Activated CD4-positive, alpha-beta T cell treated with anti-CD3 and anti-CD28 coated beads, Interleukin-2, amount 10 ng/mL, durations not matched to agents 7 days and 5 days (primary cell): ENCODE data around the gene MYO5A. TPM values are rescaled to one million over a fixed set of nuclear protein-coding genes. Genes with fewer than 3 reads are reported as not detected.
"Not testable (repeated sequence)": the region's sequence is repeated elsewhere in the genome, so short reads cannot be mapped to it uniquely, and the experiment has no call there.

Source experiments
- CTCF ChIA-PET: fragments of 350-600 bp; sonication (Branson Sonifier 250); formaldehyde crosslinking; loops from one replicate; lab custom pipeline; 2021; ENCODE audit warnings: antibody characterized with exemption; lab: Charles Lee
- POLR2A ChIA-PET: fragments of 350-600 bp; sonication (Branson Sonifier 250); formaldehyde crosslinking; loops from one replicate; lab custom pipeline; 2021; ENCODE audit warnings: antibody characterized with exemption; lab: Charles Lee
- DNase-seq: peaks from one replicate; pipeline ENCODE4 v3.0.0-alpha.2; 2020
- H3K27ac Mint-ChIP-seq: one replicate; pipeline ENCODE4 v1.8.0; 2021; ENCODE audit warnings: mild to moderate bottlenecking, moderate library complexity, mixed read lengths
- H3K27me3 Mint-ChIP-seq: one replicate; pipeline ENCODE4 v1.8.0; 2021; ENCODE audit warnings: mixed read lengths
- H3K36me3 Mint-ChIP-seq: one replicate; pipeline ENCODE4 v1.8.0; 2021; ENCODE audit warnings: low read depth, mixed read lengths
- H3K4me1 Mint-ChIP-seq: one replicate; pipeline ENCODE4 v1.8.0; 2021; ENCODE audit warnings: mixed read lengths
- H3K4me3 Mint-ChIP-seq: one replicate; pipeline ENCODE4 v1.8.0; 2021; ENCODE audit warnings: mild to moderate bottlenecking, moderate library complexity, mixed read lengths
- H3K9me3 Mint-ChIP-seq: one replicate; pipeline ENCODE4 v1.8.0; 2021; ENCODE audit warnings: mixed read lengths
- total RNA-seq, 2 experiments: library from RNA; stranded (reverse); gene quantifications; one replicate each; pipeline ENCODE4 v1.2.3, GENCODE V29; 2021

The MYO5A gene
- total RNA-seq, 2 experiments from 2014 or later: 34.0 to 34.5 TPM

DNA sequence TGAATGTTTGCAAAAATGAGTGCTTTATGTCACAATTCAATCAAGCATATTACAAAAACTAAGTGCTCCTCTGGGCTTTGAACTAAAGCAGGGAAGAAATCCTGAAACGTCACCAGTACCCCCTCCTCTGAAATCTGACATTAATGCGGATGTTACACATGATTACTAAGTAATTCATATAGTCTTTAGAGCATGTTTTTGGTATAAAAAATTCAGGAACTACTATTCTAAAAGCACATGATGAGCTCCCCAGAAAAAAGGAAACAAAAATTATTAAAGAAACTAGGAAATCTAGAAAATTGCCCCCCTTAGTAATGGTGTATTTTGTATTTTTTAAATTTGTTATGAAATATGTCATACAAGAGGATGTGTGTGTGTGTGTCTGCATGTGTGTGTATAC, 87.7 kb downstream of the MYO5A start:
- Mint-ChIP-seq H3K36me3 (peaks cover 6% of the 10 kb centered on the region), H3K4me3 (no peak overlapping the region), H3K27me3 (no peaks in the 10 kb centered on the region), H3K4me1 (peaks cover 21% of the 10 kb centered on the region), H3K9me3 (no peaks in the 10 kb centered on the region), H3K27ac (no peak overlapping the region)
- CTCF ChIA-PET: interaction anchor here (0.6 to 1.3 kb wide), 3 partner anchors 14 to 116 kb away, joined by 3 read pairs; no protein-coding TSS in a partner anchor
- DNase-seq: no peak
- POLR2A ChIA-PET: no interaction called here

DNA sequence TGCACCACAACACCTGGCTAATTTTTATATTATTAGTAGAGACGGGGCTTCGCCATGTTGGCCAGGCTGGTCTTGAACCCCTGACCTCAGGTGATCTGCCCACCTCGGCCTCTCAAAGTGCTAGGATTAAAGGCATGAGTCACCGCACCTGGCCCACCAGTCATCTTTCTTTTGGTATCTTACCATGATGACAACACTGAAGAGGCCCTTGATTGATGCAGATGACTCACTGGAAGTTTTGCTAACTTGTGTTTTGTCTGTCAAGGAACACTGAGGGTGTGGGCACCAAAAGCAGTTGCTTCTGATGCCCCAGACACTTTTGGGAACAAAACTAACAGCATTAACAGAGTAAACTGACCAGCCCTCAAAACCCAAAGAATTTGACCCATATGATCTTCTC, 88.3 kb downstream of the MYO5A start:
- Mint-ChIP-seq H3K4me3 (no peak overlapping the region), H3K9me3 (no peaks in the 10 kb centered on the region), H3K36me3 (peaks cover 4% of the 10 kb centered on the region), H3K27me3 (no peaks in the 10 kb centered on the region), H3K27ac (no peak overlapping the region), H3K4me1 (peaks cover 21% of the 10 kb centered on the region)
- DNase-seq: no peak
- ChIA-PET CTCF (interaction anchor here (1.0 to 1.3 kb wide), 2 partner anchors 13 to 78 kb away, joined by 3 read pairs; no protein-coding TSS in a partner anchor), POLR2A (no interaction called here)

DNA sequence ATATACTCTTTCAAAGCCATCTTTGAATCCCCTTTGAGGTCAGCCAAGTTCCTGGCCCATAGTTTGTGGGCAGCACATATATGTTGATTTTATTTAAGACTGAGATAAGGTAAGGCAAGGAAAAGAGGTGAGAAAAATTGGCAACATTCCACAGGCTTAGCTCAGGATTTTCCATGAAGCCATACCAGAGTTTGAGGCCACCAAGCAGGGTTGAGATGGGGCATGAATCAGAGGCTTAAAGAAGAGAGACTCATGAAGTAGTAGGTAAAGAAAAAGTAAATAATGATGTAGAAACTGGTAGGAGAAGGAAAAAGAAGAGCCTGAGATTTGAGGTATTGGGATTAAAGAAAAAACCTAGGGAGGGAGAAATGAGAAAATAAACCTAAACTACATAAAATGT, 89.2 kb downstream of the MYO5A start:
- Mint-ChIP-seq H3K27me3 (no peaks in the 10 kb centered on the region), H3K9me3 (no peaks in the 10 kb centered on the region), H3K27ac (no peak overlapping the region), H3K4me1 (peaks cover 21% of the 10 kb centered on the region), H3K36me3 (peaks cover 4% of the 10 kb centered on the region), H3K4me3 (no peak overlapping the region)
- ChIA-PET CTCF (interaction anchor here (1.0 kb wide), 1 partner anchor 37 kb away, joined by 3 read pairs; no protein-coding TSS in a partner anchor), POLR2A (no interaction called here)
- no peak for DNase-seq

DNA sequence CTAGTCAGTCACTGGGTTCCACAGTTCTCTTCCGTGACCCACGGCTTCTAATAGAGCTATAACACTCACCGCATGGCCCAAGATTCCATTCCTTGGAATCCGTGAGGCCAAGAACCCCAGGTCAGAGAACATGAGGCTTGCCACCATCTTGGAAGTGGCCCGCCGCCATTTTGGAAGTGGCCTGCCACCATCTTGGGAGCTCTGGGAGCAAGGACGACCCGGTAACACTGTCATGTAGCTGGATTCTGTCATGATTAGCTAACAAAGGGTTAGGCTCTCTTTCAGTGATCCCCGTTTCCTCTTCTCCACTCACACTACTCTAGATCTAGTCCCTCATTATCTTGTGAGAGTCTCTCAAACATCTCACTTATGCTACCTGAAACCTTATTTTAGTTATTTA, 89.6 kb downstream of the MYO5A start:
- DNase-seq, POLR2A ChIA-PET, H3K9me3 Mint-ChIP-seq, H3K4me3 Mint-ChIP-seq, H3K36me3 Mint-ChIP-seq, H3K27ac Mint-ChIP-seq, H3K27me3 Mint-ChIP-seq: not testable (repeated sequence)
- peaks cover 21% of the 10 kb centered on the region for H3K4me1 Mint-ChIP-seq
- CTCF ChIA-PET: interaction anchor here (1.0 kb wide), 1 partner anchor 37 kb away, joined by 3 read pairs; no protein-coding TSS in a partner anchor

DNA sequence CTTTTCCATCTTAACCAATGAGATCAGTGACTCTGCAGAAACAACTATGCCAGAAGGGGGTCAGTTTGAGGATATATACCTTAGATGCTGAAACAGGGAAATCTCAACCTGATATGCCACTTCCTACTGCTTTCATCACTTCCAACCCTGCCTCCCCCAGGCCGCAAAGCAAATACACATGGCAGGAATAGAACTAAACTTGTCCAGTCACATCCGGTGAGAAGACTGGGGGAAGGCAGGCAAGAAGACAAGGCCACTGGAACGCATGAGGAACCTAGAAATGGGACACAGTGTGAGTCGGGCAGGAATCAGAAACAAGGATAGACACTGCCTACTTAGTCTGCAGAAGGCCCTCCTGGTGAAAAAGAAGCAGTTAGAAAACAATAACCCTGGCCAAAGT, 90.6 kb downstream of the MYO5A start:
- Mint-ChIP-seq H3K36me3 (peaks cover 4% of the 10 kb centered on the region), H3K27me3 (no peaks in the 10 kb centered on the region), H3K27ac (no peak overlapping the region), H3K4me3 (no peak overlapping the region), H3K4me1 (peaks cover 21% of the 10 kb centered on the region), H3K9me3 (no peaks in the 10 kb centered on the region)
- ChIA-PET POLR2A (no interaction called here), CTCF (no interaction called here)
- DNase-seq: no peak

DNA sequence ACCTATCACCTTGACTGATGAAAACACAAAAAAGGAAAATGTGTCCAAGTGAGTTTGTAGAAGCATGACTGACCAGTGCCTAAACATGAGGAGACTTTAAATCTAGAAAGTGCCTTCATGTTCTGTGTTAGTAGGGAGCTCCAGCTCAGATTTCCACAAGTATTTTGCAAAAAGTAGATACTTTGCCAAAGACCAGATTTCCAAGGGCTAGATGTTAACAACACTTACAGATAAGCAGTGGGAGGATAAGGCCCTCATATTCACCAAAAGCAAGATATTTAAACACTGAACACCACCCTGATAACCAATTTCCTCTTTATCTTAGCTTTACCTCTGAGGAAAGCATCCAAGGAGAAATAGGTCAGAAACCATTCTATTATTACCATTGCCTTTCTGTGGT, 91.0 kb downstream of the MYO5A start:
- ChIA-PET CTCF (interaction anchor here (0.6 kb wide), 1 partner anchor 178 kb away, joined by 3 read pairs; no protein-coding TSS in a partner anchor), POLR2A (no interaction called here)
- no peak overlapping the region for H3K27ac Mint-ChIP-seq
- H3K9me3 Mint-ChIP-seq: no peaks in the 10 kb centered on the region
- H3K36me3 Mint-ChIP-seq: peaks cover 5% of the 10 kb centered on the region
- no peak for DNase-seq
- no peaks in the 10 kb centered on the region for H3K27me3 Mint-ChIP-seq
- no peak overlapping the region for H3K4me3 Mint-ChIP-seq
- peaks cover 23% of the 10 kb centered on the region for H3K4me1 Mint-ChIP-seq

DNA sequence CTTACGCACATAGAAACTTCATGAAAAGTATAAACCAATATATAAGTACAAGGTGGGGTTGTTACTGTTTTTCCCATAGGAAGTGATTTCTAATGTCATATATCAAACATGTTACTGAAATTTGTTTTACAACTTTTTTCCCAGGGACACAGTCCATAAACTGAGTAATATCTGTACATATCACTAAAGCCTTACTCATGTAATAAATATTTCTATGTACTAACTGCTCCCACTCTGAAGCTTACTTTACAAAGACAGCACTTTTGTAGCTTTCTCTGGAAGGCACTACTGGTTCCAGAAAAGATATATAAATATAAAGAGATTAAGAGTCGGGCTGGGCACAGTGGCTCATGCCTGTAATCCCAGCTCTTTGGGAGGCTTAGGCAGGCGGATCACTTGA, 91.7 kb downstream of the MYO5A start:
- peaks cover 7% of the 10 kb centered on the region for H3K36me3 Mint-ChIP-seq
- H3K9me3 Mint-ChIP-seq: no peaks in the 10 kb centered on the region
- no peak overlapping the region for H3K4me3 Mint-ChIP-seq
- H3K27me3 Mint-ChIP-seq: no peaks in the 10 kb centered on the region
- ChIA-PET POLR2A (no interaction called here), CTCF (interaction anchor here (0.6 kb wide), 1 partner anchor 178 kb away, joined by 3 read pairs; no protein-coding TSS in a partner anchor)
- no peak for DNase-seq
- peaks cover 22% of the 10 kb centered on the region for H3K4me1 Mint-ChIP-seq
- H3K27ac Mint-ChIP-seq: no peak overlapping the region

DNA sequence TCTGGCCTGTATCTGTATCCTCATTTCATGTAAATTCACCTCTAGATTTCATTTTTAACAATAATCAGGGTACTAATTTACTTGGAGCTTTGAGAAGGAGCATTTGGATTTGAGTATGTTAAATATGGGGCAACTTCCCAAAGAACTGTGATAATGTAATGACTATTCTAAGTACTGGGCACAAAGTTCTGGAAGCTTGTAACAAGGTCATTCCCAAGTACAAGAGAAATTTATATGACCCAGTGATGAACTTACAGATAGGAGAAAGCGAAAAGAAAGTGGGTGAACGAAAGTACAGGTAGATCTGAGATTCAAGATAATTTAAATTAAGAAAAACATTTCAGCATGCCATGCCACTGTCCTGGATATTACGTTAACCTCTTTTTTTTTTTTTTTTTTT, 93.8 kb downstream of the MYO5A start:
- peaks cover 17% of the 10 kb centered on the region for H3K4me1 Mint-ChIP-seq
- H3K36me3 Mint-ChIP-seq: peaks cover 7% of the 10 kb centered on the region
- no peak overlapping the region for H3K4me3 Mint-ChIP-seq
- no peaks in the 10 kb centered on the region for H3K9me3 Mint-ChIP-seq
- no peak for DNase-seq
- POLR2A ChIA-PET: no interaction called here
- H3K27ac Mint-ChIP-seq: no peak overlapping the region
- CTCF ChIA-PET: interaction anchor here (1.5 kb wide), 1 partner anchor 13 kb away, joined by 3 read pairs; no protein-coding TSS in a partner anchor
- H3K27me3 Mint-ChIP-seq: no peaks in the 10 kb centered on the region

DNA sequence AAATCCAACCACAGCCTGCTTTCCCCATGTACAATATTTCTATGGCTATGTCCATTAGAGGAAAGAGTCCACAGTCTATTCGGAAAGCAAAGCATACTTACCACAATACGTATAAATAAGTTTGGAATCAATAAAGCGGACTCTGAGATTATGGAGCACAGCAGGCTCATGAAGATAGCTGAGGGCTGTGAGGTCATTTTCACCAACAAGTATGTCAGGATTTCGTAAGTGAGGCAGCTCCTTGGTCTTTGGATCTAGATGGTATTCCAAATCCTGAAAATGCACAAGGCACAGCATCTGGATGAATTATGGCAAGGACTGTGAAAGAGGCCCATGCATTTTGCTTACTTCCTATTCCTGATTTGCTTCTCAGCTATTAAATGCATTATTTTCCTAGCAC, 100.4 kb downstream of the MYO5A start:
- POLR2A ChIA-PET: no interaction called here
- H3K4me3 Mint-ChIP-seq: no peak overlapping the region
- CTCF ChIA-PET: no interaction called here
- peaks cover 5% of the 10 kb centered on the region for H3K4me1 Mint-ChIP-seq
- no peaks in the 10 kb centered on the region for H3K27me3 Mint-ChIP-seq
- peaks cover 6% of the 10 kb centered on the region for H3K36me3 Mint-ChIP-seq
- no peaks in the 10 kb centered on the region for H3K9me3 Mint-ChIP-seq
- H3K27ac Mint-ChIP-seq: no peak overlapping the region
- DNase-seq: no peak

DNA sequence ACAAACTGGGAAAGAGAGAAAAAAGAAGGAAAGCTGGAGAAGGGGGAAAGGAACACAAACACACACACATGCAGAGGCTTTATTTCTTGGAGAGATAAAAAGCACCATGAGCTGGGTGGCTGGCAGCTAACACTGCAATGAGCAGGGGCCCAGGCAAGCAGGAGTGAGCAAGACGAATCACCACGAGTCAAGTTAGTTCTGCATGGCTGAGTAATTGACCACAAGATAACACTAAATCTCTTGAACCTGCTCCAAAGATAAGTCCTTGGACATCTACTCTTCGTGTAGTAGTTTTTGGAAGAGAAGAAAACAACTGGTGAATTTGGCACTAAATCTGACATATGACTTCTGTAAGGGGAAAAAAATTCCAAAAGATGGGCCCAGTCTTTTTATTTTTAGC, 100.9 kb downstream of the MYO5A start:
- Mint-ChIP-seq H3K27ac (no peak overlapping the region), H3K9me3 (no peaks in the 10 kb centered on the region), H3K4me3 (no peak overlapping the region), H3K36me3 (peaks cover 6% of the 10 kb centered on the region), H3K27me3 (no peaks in the 10 kb centered on the region), H3K4me1 (peaks cover 5% of the 10 kb centered on the region)
- no peak for DNase-seq
- ChIA-PET CTCF (interaction anchor here (0.6 kb wide), 1 partner anchor 291 kb away, joined by 3 read pairs; no protein-coding TSS in a partner anchor), POLR2A (no interaction called here)

DNA sequence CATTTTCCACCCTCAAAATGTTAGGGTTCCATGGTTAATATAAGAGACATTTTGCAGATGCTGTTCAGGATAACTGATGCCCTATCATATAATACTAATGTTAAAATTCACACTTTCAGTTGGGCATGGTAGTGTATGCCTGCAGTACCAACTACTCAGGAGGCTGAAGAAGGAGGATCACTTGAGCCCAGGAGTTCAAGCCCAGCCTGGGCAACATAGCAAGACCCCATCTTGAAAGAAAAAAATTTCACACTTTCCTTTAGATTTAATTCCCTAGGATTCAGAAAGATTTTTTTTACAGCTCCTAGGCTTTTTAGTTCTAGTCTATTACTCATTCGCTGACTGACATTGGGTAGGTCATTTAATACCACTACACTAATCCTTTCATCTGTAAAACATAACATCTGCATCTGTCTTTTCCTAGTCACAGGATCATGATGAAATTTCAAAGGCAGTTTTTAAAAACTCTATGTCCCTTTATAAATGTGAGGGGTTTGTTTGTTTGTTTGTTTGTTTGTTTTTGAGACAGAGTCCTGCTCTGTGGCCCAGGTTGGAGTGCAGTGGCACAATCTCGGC, 103.7 kb downstream of the MYO5A start:
- no peak for DNase-seq
- H3K4me3 Mint-ChIP-seq: no peak overlapping the region
- ChIA-PET POLR2A (no interaction called here), CTCF (no interaction called here)
- no peak overlapping the region for H3K27ac Mint-ChIP-seq
- peaks cover 6% of the 10 kb centered on the region for H3K36me3 Mint-ChIP-seq
- no peaks in the 10 kb centered on the region for H3K4me1 Mint-ChIP-seq
- H3K9me3 Mint-ChIP-seq: no peaks in the 10 kb centered on the region
- no peaks in the 10 kb centered on the region for H3K27me3 Mint-ChIP-seq

DNA sequence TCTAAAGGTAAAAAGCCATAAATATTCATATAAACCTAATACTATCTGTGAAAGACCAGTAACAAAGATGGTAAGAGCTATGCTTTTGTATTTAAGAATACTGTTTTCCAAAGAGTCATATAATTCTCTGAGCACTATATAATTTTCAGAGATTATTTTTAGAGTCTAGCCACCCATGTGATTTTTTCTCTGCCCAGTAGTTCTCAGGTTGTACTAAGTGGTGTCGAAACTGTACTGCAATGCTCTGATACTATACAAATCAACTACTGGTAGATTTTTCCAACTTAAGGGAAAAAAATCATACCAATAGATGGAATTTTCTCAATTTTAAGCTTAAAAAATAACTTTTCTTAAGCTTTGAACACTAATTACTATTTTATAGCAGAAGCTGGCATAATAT, 104.8 kb downstream of the MYO5A start:
- POLR2A ChIA-PET: no interaction called here
- H3K27ac Mint-ChIP-seq: no peak overlapping the region
- no peak for DNase-seq

DNA sequence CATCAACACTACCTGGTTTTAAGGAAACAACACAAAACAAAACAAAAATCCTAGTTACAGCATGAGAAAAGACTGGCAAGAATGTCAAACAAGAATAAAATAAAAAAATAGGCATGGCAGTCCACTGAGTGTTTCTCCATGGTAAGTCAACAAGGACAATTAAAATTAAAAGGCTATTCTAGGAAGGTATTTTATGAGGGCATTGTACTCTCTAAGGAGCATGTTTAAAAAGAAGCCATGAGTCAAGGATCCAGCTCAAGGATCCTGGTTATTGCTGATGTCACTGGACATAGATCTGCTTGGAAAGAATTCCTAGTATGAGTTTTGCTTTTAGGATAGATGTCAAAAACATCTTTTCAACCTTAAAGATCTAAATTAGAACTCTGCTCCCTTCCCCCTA, 106.7 kb downstream of the MYO5A start:
- no peaks in the 10 kb centered on the region for H3K9me3 Mint-ChIP-seq
- no peaks in the 10 kb centered on the region for H3K27me3 Mint-ChIP-seq
- POLR2A ChIA-PET: no interaction called here
- peaks cover 6% of the 10 kb centered on the region for H3K36me3 Mint-ChIP-seq
- H3K4me1 Mint-ChIP-seq: peaks cover 3% of the 10 kb centered on the region
- no peak overlapping the region for H3K4me3 Mint-ChIP-seq
- CTCF ChIA-PET: interaction anchor here (0.8 to 1.5 kb wide), 2 partner anchors 14 to 21 kb away, joined by 3 to 4 read pairs; no protein-coding TSS in a partner anchor
- DNase-seq: no peak
- H3K27ac Mint-ChIP-seq: no peak overlapping the region

More for the DNA sequence above, 104.8 kb downstream of the MYO5A start:
- peaks cover 3% of the 10 kb centered on the region for H3K4me1 Mint-ChIP-seq
- no peaks in the 10 kb centered on the region for H3K9me3 Mint-ChIP-seq
- CTCF ChIA-PET: interaction anchor here (0.6 kb wide), 1 partner anchor 1691 kb away, joined by 3 read pairs; no protein-coding TSS in a partner anchor
- H3K27me3 Mint-ChIP-seq: no peaks in the 10 kb centered on the region
- H3K4me3 Mint-ChIP-seq: no peak overlapping the region
- peaks cover 6% of the 10 kb centered on the region for H3K36me3 Mint-ChIP-seq
